Loucy (cell line): ENCODE data around the gene FLT4.
A peak's percentile ranks its signal among the peaks of the same experiment; 100 is the strongest.
"Not testable (repeated sequence)": the region's sequence is repeated elsewhere in the genome, so short reads cannot be mapped to it uniquely, and the experiment has no call there.

Experiments
- H2AFZ ChIP-seq: fragments of 200-600 bp; sonication (generic); 2 replicates; pipeline ENCODE4 v1.6.0; 2016; ENCODE audit warnings: antibody characterized with exemption, mild to moderate bottlenecking, low read length, moderate library complexity
- H3F3A ChIP-seq: fragments of 200-600 bp; 2 replicates; pipeline ENCODE4 v1.6.0; 2016; ENCODE audit warnings: antibody characterized with exemption, low read depth, mild to moderate bottlenecking
- H3K27me3 ChIP-seq: fragments of 200-600 bp; sonication (generic); 2 replicates; pipeline ENCODE4 v1.6.1; 2014; ENCODE audit warnings: low read length, mild to moderate bottlenecking; ENCODE audit not compliant: insufficient read depth, poor library complexity, severe bottlenecking
- H3K36me3 ChIP-seq: fragments of 200-600 bp; sonication (generic); 2 replicates; pipeline ENCODE4 v1.6.1; 2016; ENCODE audit warnings: low read length; ENCODE audit not compliant: insufficient read depth
- H3K4me1 ChIP-seq: fragments of 200-600 bp; sonication (generic); 2 replicates; pipeline ENCODE4 v1.5.1; 2014; ENCODE audit warnings: low read length, mild to moderate bottlenecking; ENCODE audit not compliant: insufficient read depth, poor library complexity, severe bottlenecking
- H3K4me2 ChIP-seq: fragments of 200-600 bp; sonication (generic); 2 replicates; pipeline ENCODE4 v1.6.0; 2014; ENCODE audit warnings: antibody characterized with exemption, low read length, low read depth, mild to moderate bottlenecking; ENCODE audit not compliant: poor library complexity, severe bottlenecking
- H3K4me3 ChIP-seq: fragments of 200-600 bp; sonication (generic); 2 replicates; pipeline ENCODE4 v1.5.1; 2014; ENCODE audit warnings: low read length, mild to moderate bottlenecking, mixed read lengths; ENCODE audit not compliant: poor library complexity, severe bottlenecking
- H3K79me2 ChIP-seq: fragments of 200-600 bp; sonication (generic); 2 replicates; pipeline ENCODE4 v1.6.1; 2014; ENCODE audit warnings: low read length; ENCODE audit not compliant: insufficient read depth
- H3K9ac ChIP-seq: fragments of 200-600 bp; sonication (generic); 2 replicates; pipeline ENCODE4 v1.6.0; 2014; ENCODE audit warnings: mild to moderate bottlenecking, low read depth, low read length, moderate library complexity; ENCODE audit not compliant: poor library complexity, severe bottlenecking
- H3K9me2 ChIP-seq: fragments of 200-600 bp; sonication (generic); replicated peaks from 2 replicates; pipeline ENCODE4 v1.6.1; 2016; ENCODE audit warnings: low read depth, low read length, mixed read lengths
- H3K9me3 ChIP-seq: fragments of 200-600 bp; sonication (generic); 2 replicates; pipeline ENCODE4 v1.6.1; 2014; ENCODE audit warnings: mild to moderate bottlenecking, antibody characterized with exemption, low read length, low read depth; ENCODE audit not compliant: insufficient read depth
- H4K20me1 ChIP-seq: fragments of 200-600 bp; sonication (generic); 2 replicates; pipeline ENCODE4 v1.6.0; 2014; ENCODE audit warnings: antibody characterized with exemption, low read length, mild to moderate bottlenecking; ENCODE audit not compliant: insufficient read depth, poor library complexity, severe bottlenecking
- CTCF ChIP-seq: fragments of 200-600 bp; sonication (generic); conservative IDR thresholded peaks from 2 replicates; pipeline ENCODE4 v1.5.1; 2014; ENCODE audit warnings: mild to moderate bottlenecking, antibody characterized with exemption, low read length
- EZH2phosphoT487 ChIP-seq: fragments of 200-600 bp; IDR thresholded peaks from 2 replicates; pipeline ENCODE4 v1.6.1; 2018; ENCODE audit warnings: antibody characterized with exemption, mild to moderate bottlenecking, moderate library complexity, borderline replicate concordance

FLT4 gene

GRCh38 chr5:180689775-180690174, 40.4 kb upstream of the FLT4 start:
- Histone ChIP-seq H3K27me3 (no peaks in the 10 kb centered on the region), H3K9me3 (no peaks in the 10 kb centered on the region), H3K9ac (peak overlapping the region; percentile 78), H3K79me2 (no peaks in the 10 kb centered on the region), H3K9me2 (no peaks in the 10 kb centered on the region), H3K4me1 (peaks cover 26% of the 10 kb centered on the region), H4K20me1 (no peaks in the 10 kb centered on the region), H3K36me3 (no peaks in the 10 kb centered on the region), H3F3A (no peaks in the 10 kb centered on the region; the same call in 1 of the 2 replicates), H3K4me3 (peak overlapping the region; percentile 72), H3K4me2 (peak overlapping the region; percentile 93), H2AFZ (no peak overlapping the region)
- TF ChIP-seq EZH2phosphoT487: no peak

GRCh38 chr5:180689071-180689694, 39.8 kb upstream of the FLT4 start:
- Histone ChIP-seq H3K4me2 (peak overlapping the region; percentile 93), H2AFZ (peak overlapping the region; percentile 67), H3K9ac (peak overlapping the region; percentile 78), H3K36me3 (no peaks in the 10 kb centered on the region), H3K4me1 (peaks cover 26% of the 10 kb centered on the region), H3F3A (no peaks in the 10 kb centered on the region; the same call in 1 of the 2 replicates), H3K79me2 (no peaks in the 10 kb centered on the region), H3K9me2 (no peaks in the 10 kb centered on the region), H3K27me3 (no peaks in the 10 kb centered on the region), H3K9me3 (no peaks in the 10 kb centered on the region), H3K4me3 (peak overlapping the region; percentile 72), H4K20me1 (no peaks in the 10 kb centered on the region)
- TF ChIP-seq CTCF (no peak), EZH2phosphoT487 (no peak)

- Histone ChIP-seq H3K27me3 (no peaks in the 10 kb centered on the region), H3K79me2 (no peaks in the 10 kb centered on the region), H3K9me3 (no peaks in the 10 kb centered on the region), H3K9me2 (no peaks in the 10 kb centered on the region), H3K4me2 (peak overlapping the region; percentile 93), H2AFZ (peak overlapping the region; percentile 67), H3K4me3 (peak overlapping the region; percentile 72), H3K36me3 (no peaks in the 10 kb centered on the region), H3K4me1 (peaks cover 29% of the 10 kb centered on the region), H3K9ac (peak overlapping the region; percentile 78), H3F3A (no peaks in the 10 kb centered on the region; the same call in 1 of the 2 replicates), H4K20me1 (no peaks in the 10 kb centered on the region)
- no peak for TF ChIP-seq EZH2phosphoT487
- TF ChIP-seq CTCF: no peak
Observed at GRCh38 chr5:180688330-180689070, 39.1 kb upstream of the FLT4 start.

GRCh38 chr5:180686799-180687198, 37.4 kb upstream of the FLT4 start:
- peaks cover 32% of the 10 kb centered on the region for H3K4me1 ChIP-seq
- not testable (repeated sequence) for H3K27me3 ChIP-seq, H3K9me2 ChIP-seq, H3K36me3 ChIP-seq, H3K9ac ChIP-seq, H3K79me2 ChIP-seq, H3K4me2 ChIP-seq, H3K9me3 ChIP-seq, H2AFZ ChIP-seq, H3K4me3 ChIP-seq, H4K20me1 ChIP-seq, H3F3A ChIP-seq
